H1 (cell line): ENCODE results near the gene OSBPL2. TPM values are rescaled to one million over a fixed set of nuclear protein-coding genes. Genes with fewer than 3 reads are reported as not detected.

Experiments used
- CTCF ChIA-PET: fragments of 300-600 bp; sonication (Branson Sonifier 250); formaldehyde crosslinking; loops from one replicate; lab custom pipeline; 2021; ENCODE audit not compliant: partially characterized antibody; lab: Charles Lee
- POLR2A ChIA-PET: fragments of 300-600 bp; sonication (Branson Sonifier 250); formaldehyde crosslinking; loops from one replicate; lab custom pipeline; 2021; ENCODE audit warnings: inconsistent platforms; ENCODE audit not compliant: partially characterized antibody; lab: Charles Lee
- DNase-seq, 2 experiments: peaks; one replicate each; pipeline versions ENCODE4 v3.0.0 to v3.0.0-alpha.2; 2010 to 2022; ENCODE audit warnings: low spot score in 2 of 2, low read depth in 1 of 2, mixed read lengths in 1 of 2
- FAIRE-seq: peaks from 2 replicates; lab custom pipeline; 2011; peaks lifted over from hg19 to GRCh38; lab: Jason Lieb, UNC
- H2AFZ ChIP-seq: 2 replicates; pipeline ENCODE4 v1.8.1; 2012; ENCODE audit warnings: low read length, inconsistent platforms
- H2AK5ac ChIP-seq: 2 replicates; pipeline ENCODE4 v1.6.1; 2013; ENCODE audit warnings: low read depth, low read length
- H2BK120ac ChIP-seq: replicated peaks from 2 replicates; pipeline ENCODE3; 2013; ENCODE audit warnings: low read depth, low read length, inconsistent platforms
- H2BK12ac ChIP-seq: 2 replicates; pipeline ENCODE4 v1.6.1; 2013; ENCODE audit warnings: low read depth, low read length
- H2BK15ac ChIP-seq: 2 replicates; pipeline ENCODE4 v1.6.1; 2013; ENCODE audit warnings: low read length
- H2BK20ac ChIP-seq: 2 replicates; pipeline ENCODE4 v1.6.1; 2013; ENCODE audit warnings: low read length
- H2BK5ac ChIP-seq: 2 replicates; pipeline ENCODE4 v1.6.1; 2013; ENCODE audit warnings: low read depth, low read length
- H3K14ac ChIP-seq: 2 replicates; pipeline ENCODE4 v1.6.1; 2013; ENCODE audit warnings: inconsistent platforms; ENCODE audit not compliant: insufficient read length
- H3K18ac ChIP-seq: 2 replicates; pipeline ENCODE4 v1.6.1; 2013; ENCODE audit warnings: low read length; ENCODE audit errors: extremely low read depth
- H3K23ac ChIP-seq: 2 replicates; pipeline ENCODE4 v1.6.1; 2013; ENCODE audit warnings: inconsistent platforms; ENCODE audit not compliant: insufficient read length
- H3K23me2 ChIP-seq: 2 replicates; pipeline ENCODE4 v1.6.1; 2013; ENCODE audit warnings: low read depth, low read length
- H3K27ac ChIP-seq: 2 replicates; pipeline ENCODE4 v1.6.1; 2011; ENCODE audit warnings: low read depth, low read length, inconsistent platforms
- H3K27me3 ChIP-seq, 4 experiments: replicated peaks in 1 of 4; 1 replicate in 1 of 4; 2 replicates in 3 of 4; pipeline versions ENCODE4 v1.6.1 to v1.8.1; 2011 to 2013; ENCODE audit warnings: low read length in 3 of 4, mild to moderate bottlenecking in 3 of 4, inconsistent platforms in 2 of 4, mixed read lengths in 2 of 4, moderate library complexity in 1 of 4; ENCODE audit not compliant: control insufficient read depth in 3 of 4, insufficient read depth in 3 of 4; ENCODE audit errors: extremely low read depth in 1 of 4
- H3K36me3 ChIP-seq, 4 experiments: 2 replicates each; pipeline versions ENCODE4 v1.6.1 to v1.8.1; 2011 to 2013; ENCODE audit warnings: mild to moderate bottlenecking in 4 of 4, low read length in 3 of 4, moderate library complexity in 2 of 4, control low read depth in 1 of 4, inconsistent platforms in 1 of 4; ENCODE audit not compliant: insufficient read depth in 4 of 4, control insufficient read depth in 2 of 4
- H3K4ac ChIP-seq: replicated peaks from 2 replicates; pipeline ENCODE3; 2013; ENCODE audit warnings: low read length, low read depth, mixed read lengths, inconsistent platforms; ENCODE audit not compliant: insufficient read length
- H3K4me1 ChIP-seq, 4 experiments: replicated peaks in 1 of 4; 1 replicate in 1 of 4; 2 replicates in 3 of 4; pipeline versions ENCODE4 v1.6.1 to v1.8.1; 2011 to 2013; ENCODE audit warnings: low read length in 3 of 4, inconsistent platforms in 2 of 4, mixed read lengths in 1 of 4; ENCODE audit not compliant: insufficient read depth in 4 of 4, control insufficient read depth in 3 of 4
- H3K4me2 ChIP-seq, 2 experiments: 2 replicates each; pipeline versions ENCODE4 v1.6.1 to v1.8.1; 2011 to 2013; ENCODE audit warnings: low read depth in 2 of 2, low read length in 2 of 2, control low read depth in 1 of 2, inconsistent platforms in 1 of 2, mild to moderate bottlenecking in 1 of 2; ENCODE audit not compliant: insufficient read depth in 1 of 2
- H3K4me3 ChIP-seq, 4 experiments: fragments of 200-600, 300-600 bp in 1 of 4; sonication (generic), shearing (Covaris generic), sonication (Bioruptor Twin) in 1 of 4; 2 replicates each; pipeline versions ENCODE4 v1.5.1 to v1.8.1; 2011 to 2016; ENCODE audit warnings: low read length in 4 of 4, low read depth in 3 of 4, control low read depth in 2 of 4, inconsistent platforms in 2 of 4, mild to moderate bottlenecking in 2 of 4, mixed read lengths in 1 of 4, moderate library complexity in 1 of 4; ENCODE audit not compliant: insufficient read depth in 2 of 4; ENCODE audit errors: extremely low read depth in 1 of 4
- H3K56ac ChIP-seq: replicated peaks from 2 replicates; pipeline ENCODE3; 2013; ENCODE audit warnings: low read depth, mild to moderate bottlenecking, mixed read lengths, low read length, inconsistent platforms; ENCODE audit not compliant: insufficient read length
- H3K79me1 ChIP-seq: 2 replicates; pipeline ENCODE4 v1.6.1; 2013; ENCODE audit warnings: low read depth, low read length, control low read depth
- H3K79me2 ChIP-seq, 2 experiments: 2 replicates each; pipeline versions ENCODE4 v1.6.1 to v1.8.1; 2012 to 2013; ENCODE audit warnings: low read length in 2 of 2, mild to moderate bottlenecking in 2 of 2, inconsistent platforms in 1 of 2; ENCODE audit not compliant: insufficient read depth in 2 of 2, control insufficient read depth in 1 of 2
- H3K9ac ChIP-seq, 4 experiments: replicated peaks in 1 of 4; 1 replicate in 1 of 4; 2 replicates in 3 of 4; pipeline versions ENCODE4 v1.6.1 to v1.8.1; 2011 to 2013; ENCODE audit warnings: low read depth in 3 of 4, low read length in 3 of 4, control low read depth in 2 of 4, mild to moderate bottlenecking in 2 of 4, moderate library complexity in 2 of 4, inconsistent platforms in 1 of 4; ENCODE audit errors: extremely low read depth in 1 of 4
- H3K9me3 ChIP-seq, 2 experiments: 2 replicates each; pipeline versions ENCODE4 v1.6.1 to v1.8.1; 2012 to 2013; ENCODE audit warnings: mild to moderate bottlenecking in 2 of 2, moderate library complexity in 2 of 2, control low read depth in 1 of 2, inconsistent platforms in 1 of 2, low read depth in 1 of 2, low read length in 1 of 2, mixed read lengths in 1 of 2; ENCODE audit not compliant: insufficient read depth in 2 of 2
- H4K20me1 ChIP-seq, 2 experiments: replicated peaks in 1 of 2; 2 replicates each; pipeline versions ENCODE3 to v1.8.1; 2011 to 2013; ENCODE audit warnings: inconsistent platforms in 2 of 2, low read length in 2 of 2, mild to moderate bottlenecking in 1 of 2; ENCODE audit not compliant: insufficient read depth in 2 of 2, control insufficient read depth in 1 of 2
- H4K5ac ChIP-seq: 2 replicates; pipeline ENCODE4 v1.6.1; 2013; ENCODE audit warnings: low read length, low read depth, mixed read lengths, inconsistent platforms; ENCODE audit not compliant: insufficient read length
- H4K8ac ChIP-seq: 2 replicates; pipeline ENCODE4 v1.8.0; 2013; ENCODE audit warnings: mild to moderate bottlenecking, moderate library complexity, low read length, inconsistent platforms; ENCODE audit not compliant: insufficient read depth; ENCODE audit errors: extremely low read depth
- H4K91ac ChIP-seq: replicated peaks from 2 replicates; pipeline ENCODE3; 2013; ENCODE audit warnings: low read length, mixed read lengths, inconsistent platforms; ENCODE audit not compliant: insufficient read length
- EGR1 ChIP-seq: IDR thresholded peaks from 2 replicates; pipeline ENCODE4 v1.6.1; 2011; ENCODE audit warnings: low read depth, low read length, borderline replicate concordance
- NANOG ChIP-seq: IDR thresholded peaks from 2 replicates; pipeline ENCODE4 v1.6.1; 2011; ENCODE audit warnings: low read length, low read depth, mild to moderate bottlenecking, inconsistent platforms; ENCODE audit not compliant: insufficient read depth, poor library complexity, severe bottlenecking
- PHF8 ChIP-seq: fragments of 200-600 bp; sonication (generic); conservative IDR thresholded peaks from 2 replicates; pipeline ENCODE4 v1.7.1; 2012; ENCODE audit warnings: low read depth, mild to moderate bottlenecking, inconsistent platforms, low read length, moderate library complexity
- RFX5 ChIP-seq: IDR thresholded peaks from 2 replicates; pipeline ENCODE4 v1.6.1; 2011; ENCODE audit warnings: low read depth, low read length, improper control_type of control experiment, borderline replicate concordance
- SIN3A ChIP-seq, 2 experiments: IDR thresholded peaks in 1 of 2; conservative IDR thresholded peaks in 1 of 2; 2 replicates each; pipeline ENCODE4 v1.6.1; 2011 to 2012; ENCODE audit warnings: low read length in 2 of 2, improper control_type of control experiment in 1 of 2, low read depth in 1 of 2, mild to moderate bottlenecking in 1 of 2
- SIRT6 ChIP-seq: IDR thresholded peaks from one replicate; pipeline ENCODE4 v1.7.1; 2012; ENCODE audit warnings: low read length, inconsistent platforms
- YY1 ChIP-seq: IDR thresholded peaks from 2 replicates; pipeline ENCODE4 v1.6.1; 2011; ENCODE audit warnings: low read depth, mild to moderate bottlenecking, low read length
- WGBS, 2 experiments: shearing (Covaris generic) in 1 of 2; methylation state at CpG; one replicate each; pipeline versions ENCODE4 v1.1.6 to v1.1.7; 2013 to 2015; ENCODE audit warnings: low lambda C conversion rate in 2 of 2, mixed read lengths in 2 of 2, inconsistent platforms in 1 of 2, low coverage in 1 of 2, missing lambda C conversion rate in 1 of 2; ENCODE audit not compliant: insufficient replicate concordance in 2 of 2, insufficient coverage in 1 of 2, insufficient read length in 1 of 2; ENCODE audit errors: extremely low coverage in 1 of 2, missing lambda C conversion rate in 1 of 2; 5-methylcytosine and 5-hydroxymethylcytosine counted together
- polyA plus RNA-seq, 7 experiments: library from polyadenylated mRNA; depleted of rRNA in 3 of 7; stranded (reverse) in 5 of 7; unstranded in 2 of 7; fragments of >200 nt in 5 of 7; fragments of 200-250 nt in 2 of 7; gene quantifications; 1 replicate in 5 of 7; 2 replicates in 1 of 7; 4 replicates in 1 of 7; pipeline versions ENCODE4 v1.2.1 to v1.2.3, GENCODE V29; 2011 to 2013; ENCODE audit warnings: missing spikeins in 2 of 7, mixed read lengths in 2 of 7
- total RNA-seq: library from RNA; stranded (reverse); fragmentation: NEBNext Ultra II Directional; extraction: Animal tissue kit (Norgen Biotek cat#: 25700); gene quantifications from 2 replicates; pipeline ENCODE4 v1.2.1, GENCODE V29; 2021
- TF ChIP-seq, protein P1 (sequence below), 3 experiments: IDR thresholded peaks; 1 replicate in 2 of 3; 2 replicates in 1 of 3; pipeline versions ENCODE4 v1.5.1 to v1.6.1; 2011; ENCODE audit warnings: low read length in 3 of 3, mild to moderate bottlenecking in 3 of 3, inconsistent platforms in 2 of 3, low read depth in 1 of 3, moderate library complexity in 1 of 3; ENCODE audit not compliant: insufficient read depth in 1 of 3; ENCODE audit errors: control extremely low read depth in 1 of 3

Gene OSBPL2
- total and polyA plus RNA-seq, 2 of the 8 experiments (the other 6 are each of a cell fraction or from before 2014, with no cell fraction given), result 11.7 to 42.4 TPM

DNA sequence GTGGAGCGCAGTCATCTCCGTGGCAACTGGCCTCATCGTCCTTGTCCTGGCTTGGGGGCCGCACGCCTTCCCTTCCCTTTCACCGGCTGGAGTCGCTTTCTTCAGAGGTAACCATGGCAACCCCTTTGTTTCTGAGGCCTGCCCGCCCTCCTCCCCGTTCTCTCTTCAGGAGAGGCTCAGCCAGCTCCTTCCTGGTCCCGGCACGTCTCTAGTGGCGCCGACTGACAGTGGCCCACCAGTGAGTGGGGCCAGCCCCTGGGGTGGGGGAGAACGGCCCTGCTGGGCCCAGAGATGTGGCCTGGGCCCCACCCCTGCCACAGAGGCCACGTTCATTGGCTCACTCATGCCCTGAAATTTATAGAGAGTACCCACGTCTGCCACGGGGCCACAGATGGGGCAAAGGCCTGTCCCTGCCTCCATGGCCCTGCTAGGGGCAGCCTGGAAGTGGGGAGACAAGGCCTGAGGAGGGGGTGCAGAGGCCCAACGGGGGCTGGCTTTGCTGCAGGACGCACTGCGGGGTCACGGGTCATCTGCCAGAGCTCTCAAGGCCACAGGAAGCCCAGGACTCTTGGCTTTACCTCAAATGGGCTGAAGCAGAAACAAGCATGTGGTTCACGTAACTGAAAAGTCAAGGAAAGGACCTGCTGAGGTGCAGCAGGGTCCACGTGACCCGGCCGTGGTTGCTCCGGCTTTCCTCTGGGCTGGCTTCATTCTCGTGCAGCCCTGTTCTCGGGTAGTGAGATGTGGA, 1.4 kb upstream of the OSBPL2 start:
- 75% methylated on average over 26 of the region's 28 CpGs; no CpG with 5 or more reads in 1 of the 2 experiments for WGBS, 2 experiments
- H2AK5ac ChIP-seq, result no peak overlapping the region; the same call in 1 of the 2 replicates
- H3K56ac ChIP-seq, result peak overlapping the region; percentile 7
- no peak overlapping the region for H2BK15ac ChIP-seq
- H2BK120ac ChIP-seq, result no peak overlapping the region
- no peaks in the 10 kb centered on the region for H3K36me3 ChIP-seq
- no peak overlapping the region for H4K91ac ChIP-seq
- no peak overlapping the region for H3K18ac ChIP-seq
- H3K4me1 ChIP-seq, result peaks cover 0 to 9% (median 6%) of the 10 kb centered on the region in 4 experiments; a peak in 5 of 7 replicates
- H3K79me2 ChIP-seq, result peaks cover 6 to 30% of the 10 kb centered on the region in 2 experiments; a peak in 3 of 4 replicates
- H3K79me1 ChIP-seq, result peaks cover 11% of the 10 kb centered on the region; the same call in 1 of the 2 replicates
- H3K27ac ChIP-seq, result peak overlapping the region; percentile 15
- no peak overlapping the region for H3K23ac ChIP-seq
- DNase-seq, result no peak
- H3K4ac ChIP-seq, result no peak overlapping the region
- 0 out of 7 replicates have a peak, but pooled peaks cover 0 to 3% (median 0%) of the 10 kb centered on the region in 4 experiments for H3K27me3 ChIP-seq
- ChIA-PET CTCF (interaction anchor here (0.7 to 1.1 kb wide), 2 partner anchors 10 to 16 kb away, joined by 3 read pairs; no protein-coding TSS in a partner anchor), POLR2A (interaction anchor here (0.8 to 2.6 kb wide), 4 partner anchors 9 to 171 kb away, joined by 3 to 7 read pairs (median 3); partner anchors contain the start of gene LSM14B)
- peak overlapping the region; percentile 39; the same call in 1 of the 2 replicates for H2BK12ac ChIP-seq
- H3K23me2 ChIP-seq, result peaks cover 2% of the 10 kb centered on the region; the same call in 1 of the 2 replicates
- H3K4me3 ChIP-seq, result no peak overlapping the region
- H3K4me2 ChIP-seq, result peak overlapping the region in 1 of 2 experiments; percentile 32; a peak in 1 of 4 replicates
- no peak overlapping the region for H2AFZ ChIP-seq
- no peak overlapping the region for H3K14ac ChIP-seq
- peaks cover 0 to 2% of the 10 kb centered on the region in 2 experiments; a peak in 1 of 4 replicates for H3K9me3 ChIP-seq
- no peak overlapping the region for H4K5ac ChIP-seq
- peak overlapping the region; percentile 20 for H4K8ac ChIP-seq
- no peak overlapping the region for H3K9ac ChIP-seq
- FAIRE-seq, result no peak
- no peak overlapping the region for H2BK20ac ChIP-seq
- peaks cover 5 to 11% of the 10 kb centered on the region in 2 experiments for H4K20me1 ChIP-seq
- H2BK5ac ChIP-seq, result no peak overlapping the region
- no peak for TF ChIP-seq SIRT6
- 0 out of 2 replicates have a peak, but pooled peaks have one; percentile 14 for TF ChIP-seq EGR1
- TF ChIP-seq, protein P1, sequence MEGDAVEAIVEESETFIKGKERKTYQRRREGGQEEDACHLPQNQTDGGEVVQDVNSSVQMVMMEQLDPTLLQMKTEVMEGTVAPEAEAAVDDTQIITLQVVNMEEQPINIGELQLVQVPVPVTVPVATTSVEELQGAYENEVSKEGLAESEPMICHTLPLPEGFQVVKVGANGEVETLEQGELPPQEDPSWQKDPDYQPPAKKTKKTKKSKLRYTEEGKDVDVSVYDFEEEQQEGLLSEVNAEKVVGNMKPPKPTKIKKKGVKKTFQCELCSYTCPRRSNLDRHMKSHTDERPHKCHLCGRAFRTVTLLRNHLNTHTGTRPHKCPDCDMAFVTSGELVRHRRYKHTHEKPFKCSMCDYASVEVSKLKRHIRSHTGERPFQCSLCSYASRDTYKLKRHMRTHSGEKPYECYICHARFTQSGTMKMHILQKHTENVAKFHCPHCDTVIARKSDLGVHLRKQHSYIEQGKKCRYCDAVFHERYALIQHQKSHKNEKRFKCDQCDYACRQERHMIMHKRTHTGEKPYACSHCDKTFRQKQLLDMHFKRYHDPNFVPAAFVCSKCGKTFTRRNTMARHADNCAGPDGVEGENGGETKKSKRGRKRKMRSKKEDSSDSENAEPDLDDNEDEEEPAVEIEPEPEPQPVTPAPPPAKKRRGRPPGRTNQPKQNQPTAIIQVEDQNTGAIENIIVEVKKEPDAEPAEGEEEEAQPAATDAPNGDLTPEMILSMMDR (IDR thresholded peaks at IDR 0.05; ENCODE audit: control extremely low read depth in 1 of 3, insufficient read depth in 1 of 3, low read depth in 1 of 3, low read length in 3 of 3), result peak in 1 of 3 experiments; percentile 1; a peak in 1 of 4 replicates
- TF ChIP-seq RFX5, result no peak
- TF ChIP-seq SIN3A (conservative IDR thresholded peaks at IDR 0.05 in 1 of 2, IDR thresholded peaks at IDR 0.05 in 1 of 2; ENCODE audit: low read depth in 1 of 2, low read length in 2 of 2), result peak in 1 of 2 experiments; percentile 54; a peak in 1 of 4 replicates
- no peak for TF ChIP-seq YY1
- TF ChIP-seq NANOG, result no peak
- no peak for TF ChIP-seq PHF8
